Measurements from ENCODE around the gene SYNGR3. TPM values are rescaled to one million over a fixed set of nuclear protein-coding genes. Genes with fewer than 3 reads are reported as not detected.

SYNGR3 gene
- total RNA-seq, 1 experiment from 2014 or later: 15.2 TPM

GRCh38 chr16:2029350-2029749 is 39.6 kb downstream of the SYNGR3 start:
- H3K27ac ChIP-seq (ENCODE audit: low read length): peak overlapping the region; percentile 95; the same call in 1 of the 2 replicates
- TF ChIP-seq CTCF (IDR thresholded peaks at IDR 0.05) (no peak), POLR2AphosphoS5 (IDR thresholded peaks at IDR 0.05; ENCODE audit: low read depth, low read length) (no peak), SIN3A (IDR thresholded peaks at IDR 0.05; ENCODE audit: borderline replicate concordance, insufficient read depth, low read depth, low read length) (no peak)
- H3K4me1 ChIP-seq (ENCODE audit: control insufficient read depth, insufficient read depth, low read length): peaks cover 73% of the 10 kb centered on the region
- intact Hi-C loops (cut with micrococcal nuclease; ENCODE audit: unreplicated experiment) (loop anchor here (10.0 kb wide), 1 partner anchor 115 kb away; the partner anchor contains the start of gene RAB26), in situ Hi-C loops (cut with HindIII; ENCODE audit: low pct_unique_long_range_greater_than_20kb, low sequenced_read_pairs) (no loop called here)
- DNase-seq (ENCODE audit: low read depth, low spot score): no peak
- no peaks in the 10 kb centered on the region for H3K9me3 ChIP-seq (ENCODE audit: control insufficient read depth, insufficient read depth, low read depth, low read length)
- ATAC-seq: no peak
- H3K4me3 ChIP-seq (ENCODE audit: low read depth in 2 of 2, low read length in 2 of 2): peak overlapping the region in 1 of 2 experiments; percentile 59; a peak in 1 of 4 replicates
- no peaks in the 10 kb centered on the region for H3K27me3 ChIP-seq (ENCODE audit: control insufficient read depth, insufficient read depth, low read length)
- CTCF ChIA-PET: no interaction called here
- no peaks in the 10 kb centered on the region for H3K36me3 ChIP-seq (ENCODE audit: control insufficient read depth, insufficient read depth, low read length)
- BruUV-seq (replicated peaks): no TSS peak
- POLR2A ChIA-PET: no interaction called here

GRCh38 chr16:2030036-2030435 is 40.3 kb downstream of the SYNGR3 start:
- no TSS peak for BruUV-seq (replicated peaks)
- POLR2A ChIA-PET: no interaction called here
- intact Hi-C loops (cut with micrococcal nuclease; ENCODE audit: unreplicated experiment): no loop called here

More at GRCh38 chr16:2030036-2030435, 40.3 kb downstream of the SYNGR3 start:
- ATAC-seq (no peak), DNase-seq (ENCODE audit: low read depth, low spot score) (no peak)
- H3K9me3 ChIP-seq (ENCODE audit: control insufficient read depth, insufficient read depth, low read depth, low read length): no peaks in the 10 kb centered on the region
- peak overlapping the region; percentile 95 for H3K27ac ChIP-seq (ENCODE audit: low read length)
- H3K36me3 ChIP-seq (ENCODE audit: control insufficient read depth, insufficient read depth, low read length): no peaks in the 10 kb centered on the region
- in situ Hi-C loops (cut with HindIII; ENCODE audit: low pct_unique_long_range_greater_than_20kb, low sequenced_read_pairs): no loop called here
- peaks cover 75% of the 10 kb centered on the region for H3K4me1 ChIP-seq (ENCODE audit: control insufficient read depth, insufficient read depth, low read length)
- no peaks in the 10 kb centered on the region for H3K27me3 ChIP-seq (ENCODE audit: control insufficient read depth, insufficient read depth, low read length)
- no peak overlapping the region for H3K4me3 ChIP-seq (ENCODE audit: low read depth in 2 of 2, low read length in 2 of 2)
- TF ChIP-seq CTCF (IDR thresholded peaks at IDR 0.05) (no peak), REST (IDR thresholded peaks at IDR 0.05; ENCODE audit: insufficient read depth in 1 of 2, low read depth in 2 of 2, low read length in 1 of 2) (no peak)
- CTCF ChIA-PET: no interaction called here
